NCI-H1105 (cell line): ENCODE data around the gene FOXL3.

Experiments used
- DNase-seq: peaks from one replicate; lab custom pipeline; 2025; lab: John Stamatoyannopoulos, UW

FOXL3 gene

DNA sequence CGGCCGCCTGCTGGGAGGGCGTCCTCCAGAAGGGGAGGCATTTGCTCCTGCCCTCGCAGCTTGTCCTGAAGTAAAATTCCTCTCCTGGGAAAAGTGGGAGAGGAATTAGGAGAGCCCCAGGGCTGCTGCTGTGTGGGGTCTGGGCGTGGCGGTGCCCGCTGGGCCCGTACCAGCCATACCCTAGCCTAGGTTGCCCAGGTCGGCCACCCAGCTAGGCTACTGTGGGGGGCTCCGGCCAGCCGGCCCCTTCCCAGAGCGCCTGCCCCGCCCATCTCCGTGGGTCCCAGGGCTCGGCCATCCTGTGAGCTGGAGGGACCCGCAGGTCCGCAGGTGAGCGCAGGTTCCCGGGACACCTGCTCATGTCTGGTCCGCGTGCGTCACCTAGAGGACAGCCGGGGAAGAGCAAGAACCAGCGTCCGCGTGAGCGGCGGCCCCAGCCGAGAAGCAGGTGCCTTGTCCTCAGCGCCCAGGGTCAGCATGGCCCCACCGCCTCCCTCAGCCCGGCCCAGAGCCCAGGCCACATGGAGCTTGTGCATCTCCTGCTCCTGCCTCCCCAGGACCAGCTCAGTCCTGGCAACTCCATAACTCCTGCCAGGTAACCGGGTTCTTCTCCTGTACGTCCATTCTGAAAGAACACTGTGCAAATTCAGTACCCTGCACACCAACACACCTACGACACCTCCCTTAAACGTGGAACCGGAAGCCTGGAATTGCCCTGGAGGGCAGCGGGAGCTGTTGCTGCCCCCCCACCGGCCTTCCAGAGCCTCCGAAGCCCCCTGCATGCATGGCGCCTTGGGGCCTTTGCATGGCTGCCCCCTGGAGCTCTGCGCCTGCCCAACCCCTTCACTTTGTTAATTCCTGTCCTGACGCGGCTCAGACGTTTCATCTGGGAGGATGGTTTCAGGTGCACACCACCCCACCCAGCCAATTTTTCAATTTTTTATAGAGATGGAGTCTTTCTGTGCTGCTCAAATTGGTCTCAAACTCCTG is 22.8 kb upstream of the FOXL3 start:
- DNase-seq = no peak

GRCh38 chr7:268991-269390 is 21.0 kb upstream of the FOXL3 start:
- no peak for DNase-seq

DNA sequence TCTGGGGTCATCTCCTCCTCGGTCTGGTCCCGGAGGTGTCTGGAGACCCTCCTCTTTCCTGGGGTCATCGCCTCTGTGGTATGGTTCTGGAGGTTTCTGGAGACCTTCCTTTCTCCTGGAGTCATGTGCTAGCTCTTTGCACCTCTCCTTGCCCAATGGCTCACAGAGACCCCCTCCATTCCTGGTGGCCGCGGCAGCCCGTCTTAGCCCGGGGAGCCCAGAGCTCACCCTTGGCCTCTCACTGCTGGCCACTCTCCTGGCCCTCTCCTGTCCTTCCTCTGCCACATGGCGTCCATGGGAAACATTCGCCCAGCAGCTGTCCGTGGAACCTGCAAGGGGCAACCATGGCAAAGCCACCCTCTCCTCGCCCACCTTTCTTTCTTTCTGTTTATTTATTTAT is 20.2 kb upstream of the FOXL3 start:
- DNase-seq = no peak

GRCh38 chr7:270351-270983 is 19.5 kb upstream of the FOXL3 start:
- DNase-seq = no peak

GRCh38 chr7:271266-272107 is 18.5 kb upstream of the FOXL3 start:
- DNase-seq = no peak

- no peak for DNase-seq
Observed at GRCh38 chr7:272108-272615, 17.8 kb upstream of the FOXL3 start.

- DNase-seq = no peak
Observed at GRCh38 chr7:272631-273030, 17.3 kb upstream of the FOXL3 start.

DNA sequence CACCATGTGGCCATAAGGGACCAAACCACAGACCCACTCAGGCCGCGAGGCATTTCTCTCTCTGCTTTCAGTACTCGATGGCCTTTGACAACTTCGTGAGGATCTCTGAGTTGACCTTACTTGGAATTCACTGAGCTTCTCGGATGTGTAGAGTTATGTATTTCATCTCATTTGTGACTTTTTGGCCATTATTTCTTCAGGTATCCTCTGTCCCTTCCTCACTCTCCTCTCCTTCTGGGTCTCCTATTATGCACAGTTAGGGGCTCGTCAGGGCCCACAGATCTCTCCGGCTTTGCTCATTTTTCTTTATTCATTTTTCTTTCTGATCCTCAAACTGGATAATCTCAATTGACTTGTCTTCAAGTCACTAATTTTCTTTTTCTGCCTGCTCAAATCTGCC is 16.6 kb upstream of the FOXL3 start:
- DNase-seq = no peak

GRCh38 chr7:274266-274665 is 15.7 kb upstream of the FOXL3 start:
- DNase-seq = no peak

GRCh38 chr7:276230-276835 is 13.6 kb upstream of the FOXL3 start:
- DNase-seq = no peak

DNA sequence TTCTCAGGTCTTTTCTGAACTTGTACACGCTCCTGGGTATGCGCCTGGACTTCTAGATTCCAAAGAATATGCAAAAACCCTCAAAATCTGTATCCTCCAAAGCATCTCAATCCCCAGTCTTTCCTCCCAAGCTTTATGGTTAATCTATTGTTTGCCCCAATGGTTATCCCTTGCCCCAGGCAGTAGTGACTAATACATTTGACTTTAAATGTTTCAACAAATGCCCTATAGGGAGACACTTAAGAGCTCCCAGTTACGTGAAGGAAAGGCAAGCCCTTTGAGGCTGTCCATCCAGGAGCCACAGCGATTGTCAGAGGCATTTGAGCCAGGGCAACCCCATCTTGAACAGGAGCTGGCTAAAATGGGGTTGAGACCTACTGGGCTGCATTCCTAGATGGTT is 12.7 kb upstream of the FOXL3 start:
- DNase-seq = no peak

DNA sequence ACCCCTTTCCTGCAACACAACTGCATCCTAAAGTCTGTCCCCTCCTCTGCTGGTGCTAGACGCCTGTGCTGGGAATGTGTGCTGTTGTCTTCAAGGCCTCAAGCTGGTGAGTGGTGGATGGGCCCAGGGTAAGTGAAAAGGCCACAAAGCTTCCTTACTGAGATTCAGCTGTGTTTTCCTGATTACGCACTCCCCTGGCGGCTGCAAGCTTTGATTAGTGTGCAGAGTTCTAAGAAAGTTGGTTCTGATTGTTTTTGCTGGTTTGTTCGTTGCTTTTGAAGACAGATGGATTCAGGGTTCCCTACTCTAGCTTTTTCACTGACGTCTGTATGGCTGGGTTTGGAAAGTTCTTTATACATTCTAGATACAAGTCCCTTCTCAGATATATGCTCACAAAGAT is 11.9 kb upstream of the FOXL3 start:
- DNase-seq = no peak

- no peak for DNase-seq
Observed at GRCh38 chr7:279821-280220, 10.1 kb upstream of the FOXL3 start.

DNA sequence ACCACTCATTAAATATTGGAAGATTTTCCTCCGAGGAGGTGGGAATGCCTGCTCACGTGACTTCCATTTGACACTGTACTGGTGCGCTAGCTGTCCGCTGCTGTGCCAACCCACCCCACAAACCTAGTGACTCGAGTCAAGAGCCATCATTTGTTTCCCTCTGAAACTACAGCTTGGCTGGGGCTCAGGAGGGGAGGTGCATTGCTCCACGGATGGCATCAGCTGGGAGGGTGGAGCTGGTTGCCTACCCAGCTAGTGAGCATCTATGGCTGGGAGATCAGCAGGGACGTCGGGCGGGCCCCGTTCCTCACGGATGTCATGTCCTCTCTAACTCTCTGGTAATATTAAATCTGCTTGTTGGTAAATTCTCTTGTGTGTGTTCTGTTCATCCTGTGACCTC is 9.5 kb upstream of the FOXL3 start:
- DNase-seq = no peak

DNA sequence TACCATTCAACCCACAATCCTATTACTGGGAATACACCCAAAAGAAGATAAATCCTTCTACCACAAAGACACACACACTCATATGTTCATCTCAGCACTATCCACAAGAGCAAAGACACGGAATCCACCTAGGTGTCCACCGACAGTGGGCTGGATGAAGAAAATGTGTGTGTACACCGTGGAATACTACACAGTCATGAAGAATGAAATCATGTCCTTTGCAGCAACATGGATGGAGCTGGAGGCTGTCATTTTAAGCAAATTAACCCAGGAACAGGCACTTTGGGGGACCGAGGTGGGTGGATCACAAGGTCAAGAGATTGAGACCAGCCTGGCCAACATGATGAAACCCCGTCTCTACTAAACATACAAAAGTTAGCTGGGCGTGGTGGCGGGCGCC is 8.3 kb upstream of the FOXL3 start:
- DNase-seq = no peak

DNA sequence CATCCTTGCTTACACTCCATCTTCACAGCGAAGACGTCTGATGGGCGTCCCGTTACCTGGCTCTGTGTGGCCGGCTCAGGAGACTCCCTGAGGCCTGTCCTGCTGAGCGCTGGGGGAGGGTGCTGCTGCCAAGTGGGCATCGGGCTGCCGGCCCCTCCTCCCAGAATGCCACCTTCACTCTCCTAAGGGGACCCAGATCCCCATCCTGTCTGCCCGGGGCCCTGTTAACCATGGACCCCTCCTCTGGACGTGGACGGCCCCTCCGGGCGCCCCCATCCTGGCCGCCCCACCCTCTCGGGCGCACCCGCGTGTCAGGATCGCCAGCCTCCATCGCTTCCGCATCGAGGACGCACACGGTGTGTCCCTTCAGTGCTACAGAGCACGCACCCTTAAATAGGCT is 7.3 kb upstream of the FOXL3 start:
- DNase-seq = no peak

GRCh38 chr7:284762-285722 is 4.9 kb upstream of the FOXL3 start:
- no peak for DNase-seq

DNA sequence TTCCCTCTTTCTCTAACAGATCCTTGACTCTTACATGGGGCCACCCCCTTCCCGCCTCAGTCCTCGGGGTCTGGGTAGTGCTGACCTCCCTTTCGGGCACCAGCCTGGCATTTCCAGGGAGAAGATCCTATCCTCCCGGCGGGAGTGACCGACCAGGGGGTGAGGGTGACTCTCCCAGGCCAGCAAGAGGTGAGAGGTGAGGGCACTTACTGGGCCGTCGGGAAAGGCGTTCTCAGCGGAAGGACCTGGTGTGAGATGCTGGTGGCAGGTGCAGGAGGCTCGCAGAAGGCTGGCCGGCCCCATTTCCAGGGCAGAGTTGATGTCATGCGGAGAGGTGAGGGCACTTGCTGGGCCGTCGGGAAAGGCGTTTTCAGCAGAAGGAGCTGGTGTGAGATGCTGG is 4.2 kb upstream of the FOXL3 start:
- no peak for DNase-seq

GRCh38 chr7:286266-286665 is 3.7 kb upstream of the FOXL3 start:
- DNase-seq = no peak

- DNase-seq = no peak
Observed at GRCh38 chr7:288671-289101, 1.3 kb upstream of the FOXL3 start.
